Stimulated activated CD8-positive, alpha-beta memory T cell treated with anti-CD3 and anti-CD28 coated beads, Interleukin-7, amount 100 ng/mL, for 4 hours (primary cell): ENCODE data around the gene UMAD1.

ENCODE experiments used
- DNase-seq, 2 donors: peaks; one replicate each; pipeline ENCODE4 v3.0.0-alpha.2; 2020; ENCODE audit warnings: low read depth in 2 of 2

UMAD1 gene

DNA sequence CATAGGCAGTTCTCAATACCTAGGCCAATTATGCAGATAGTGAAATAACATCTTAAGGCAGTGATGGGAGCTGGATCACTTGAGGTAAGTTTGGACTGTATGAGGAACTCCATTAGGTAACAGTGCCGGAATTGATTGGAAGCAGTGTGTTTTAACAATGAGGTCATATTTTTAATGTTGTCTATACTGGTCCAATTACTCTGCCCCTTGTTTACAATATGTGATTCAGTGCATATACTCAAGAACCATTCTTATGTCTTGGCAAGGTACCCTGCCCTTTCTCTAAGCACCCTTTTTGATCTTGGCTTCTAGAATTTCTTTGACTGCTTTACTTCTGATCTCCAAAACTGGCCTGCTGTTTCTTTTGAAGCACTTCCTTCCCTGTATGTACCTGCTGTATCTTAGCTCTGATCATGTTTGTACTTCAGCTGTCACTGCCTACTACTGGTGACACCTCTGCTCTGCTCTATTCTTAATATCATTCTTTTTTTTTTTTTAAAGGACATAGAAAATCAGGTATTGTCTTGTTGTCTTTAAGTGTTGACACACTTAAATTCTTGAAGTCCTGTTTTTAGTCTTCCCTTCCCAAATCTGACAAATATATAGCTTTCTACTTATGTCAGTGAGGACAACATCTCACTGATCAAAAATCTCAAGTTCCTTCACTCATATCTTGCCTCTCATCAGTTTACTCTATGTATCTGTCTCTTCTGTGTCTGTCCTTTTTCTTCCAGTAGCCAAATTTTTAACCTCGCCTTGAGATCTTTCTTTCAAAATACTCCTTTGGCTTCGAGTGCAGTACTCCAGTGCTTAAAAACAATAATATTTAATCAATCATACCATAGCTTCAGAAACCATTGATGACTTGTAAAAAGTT lies 124.2 kb downstream of the UMAD1 start:
- no peak for DNase-seq

DNA sequence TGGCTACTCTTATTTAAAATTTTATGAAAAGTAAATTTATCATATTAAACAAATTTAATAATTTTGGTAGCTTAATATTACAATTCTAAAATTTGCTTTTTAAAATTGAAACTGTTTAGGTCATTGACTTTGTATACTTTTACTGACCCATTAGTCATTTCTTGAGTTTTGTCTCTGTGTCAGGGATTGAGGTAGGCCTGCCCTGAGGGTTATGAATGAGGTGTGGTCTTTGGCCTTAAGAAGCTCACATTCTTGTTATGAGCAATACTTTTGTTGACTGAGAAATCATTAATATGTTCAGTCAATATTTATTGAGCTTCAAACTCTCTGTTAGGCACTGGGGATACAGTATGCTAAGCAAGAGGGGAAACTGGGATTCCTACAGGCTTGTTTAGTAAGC lies 124.9 kb downstream of the UMAD1 start:
- no peak for DNase-seq

DNA sequence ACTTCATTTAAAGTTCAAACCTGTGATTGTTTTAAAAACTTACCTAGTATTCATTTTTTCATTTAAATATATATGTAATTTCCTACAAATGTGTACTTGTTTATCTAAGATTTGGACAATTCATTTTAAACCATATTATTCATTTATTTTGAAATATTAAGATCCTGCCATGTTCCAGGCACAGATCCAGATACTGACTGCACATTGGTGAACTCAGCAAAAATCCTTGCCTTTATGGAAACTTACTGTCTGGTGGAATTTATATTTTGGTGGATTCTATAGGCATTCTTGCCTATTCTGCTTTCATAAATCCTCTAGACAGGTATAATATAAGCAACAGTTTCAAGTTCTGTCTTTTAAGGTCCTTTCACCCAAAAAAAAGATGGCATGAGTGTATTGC lies 126.1 kb downstream of the UMAD1 start:
- no peak for DNase-seq

GRCh38 chr7:7768977-7769709 lies 128.6 kb downstream of the UMAD1 start:
- DNase-seq = no peak

DNA sequence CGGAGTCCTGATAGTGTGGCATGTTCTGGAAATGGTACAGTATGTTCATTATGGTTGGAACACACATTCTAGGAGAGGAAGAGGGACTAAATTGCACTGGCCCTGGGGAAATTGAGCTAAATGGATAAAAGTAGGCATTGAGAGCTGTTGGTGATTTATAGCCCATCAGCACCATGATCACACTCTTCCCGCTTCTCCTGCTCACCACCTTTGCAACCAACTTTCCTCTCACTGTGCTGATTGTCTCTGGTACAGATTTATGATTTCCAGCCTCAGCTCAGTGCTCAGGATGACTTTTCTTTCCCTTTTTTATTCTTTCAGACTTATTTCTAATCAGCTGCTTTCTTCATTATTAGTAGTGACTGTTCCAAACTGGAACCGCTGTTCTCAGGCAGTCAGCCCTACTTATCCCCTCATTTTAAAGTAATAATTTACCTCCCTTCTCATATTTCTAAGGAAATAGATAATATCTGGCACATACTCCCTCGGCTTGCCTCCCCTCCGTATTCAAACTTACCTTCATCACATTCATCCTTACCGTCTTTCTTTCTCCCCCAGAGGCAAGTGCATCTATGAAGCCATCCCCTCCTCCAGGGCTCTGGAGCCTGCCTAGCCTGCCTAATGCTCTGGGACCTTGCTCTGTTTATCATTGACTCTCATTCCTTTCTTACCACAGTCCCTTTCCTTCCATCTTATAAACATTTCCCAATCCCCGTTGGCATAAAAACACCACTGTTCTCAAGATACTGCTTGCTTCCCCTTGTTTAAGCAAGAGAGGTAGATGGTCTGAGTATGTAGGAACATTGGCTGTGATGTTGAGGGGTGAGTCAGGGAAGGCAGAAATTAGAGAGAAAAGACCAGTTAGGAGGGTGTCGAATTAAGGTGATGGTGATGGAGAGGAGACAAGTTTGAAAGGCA lies 129.4 kb downstream of the UMAD1 start:
- no peak for DNase-seq

DNA sequence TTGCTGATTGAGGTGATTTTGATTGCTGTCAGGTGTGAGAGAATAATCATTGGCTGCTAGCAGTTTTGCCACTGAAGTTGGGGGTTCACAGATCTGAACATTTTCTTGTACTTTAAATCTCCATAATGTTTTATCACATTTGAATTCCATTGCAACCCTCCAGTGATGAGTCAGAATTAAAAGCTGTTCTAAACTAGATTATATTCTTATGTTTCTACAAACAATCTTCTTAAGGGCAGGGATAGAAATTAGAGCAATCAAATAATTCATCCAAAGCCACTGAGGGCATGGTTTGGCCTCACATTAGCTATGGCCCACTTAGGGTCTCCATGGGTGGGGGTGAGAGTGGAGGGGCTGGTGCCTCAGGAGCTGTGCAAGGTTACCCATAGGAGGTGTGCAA lies 130.9 kb downstream of the UMAD1 start:
- no peak for DNase-seq

DNA sequence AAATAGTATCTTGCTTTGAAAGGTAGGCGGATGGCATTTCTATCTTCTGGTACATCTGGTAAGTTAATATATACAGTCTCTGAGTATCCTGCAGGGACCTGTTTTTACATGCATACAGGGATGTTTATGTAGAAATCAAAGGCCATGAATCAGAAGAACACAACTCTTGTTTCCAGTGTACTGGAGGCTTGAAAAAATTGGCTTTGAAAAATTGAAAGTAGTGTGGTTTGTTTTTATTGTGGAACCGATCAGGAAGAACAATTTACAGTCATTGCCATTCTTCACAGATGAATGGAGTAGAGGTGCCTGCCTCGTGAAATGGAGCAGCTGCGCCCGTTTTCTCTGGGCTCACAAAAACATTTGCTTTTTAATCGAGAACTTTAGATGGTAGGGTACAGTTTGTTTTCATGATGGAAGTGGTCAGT lies 131.9 kb downstream of the UMAD1 start:
- no peak for DNase-seq

GRCh38 chr7:7773334-7774309 lies 133.1 kb downstream of the UMAD1 start:
- DNase-seq = no peak

DNA sequence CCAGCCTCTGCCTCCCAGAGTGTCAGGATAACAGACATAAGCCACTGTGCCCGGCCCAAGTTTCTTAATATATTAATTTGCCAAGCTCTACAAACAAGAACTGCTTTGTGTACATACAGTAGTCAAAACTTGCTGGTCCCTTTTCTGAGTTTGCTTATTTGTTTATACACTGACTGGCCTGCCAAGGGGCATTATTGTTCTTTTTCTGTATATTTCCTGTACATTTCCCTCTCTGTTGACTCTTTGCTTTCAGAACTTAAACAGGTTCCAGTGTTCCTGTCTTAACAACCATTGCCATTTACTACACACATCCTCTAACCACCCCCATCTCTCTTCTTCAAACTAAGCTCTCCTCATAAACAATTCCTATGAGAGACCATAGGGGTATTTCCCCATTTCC lies 139.3 kb downstream of the UMAD1 start:
- DNase-seq = no peak

GRCh38 chr7:7783001-7783400 lies 142.4 kb downstream of the UMAD1 start:
- no peak for DNase-seq

DNA sequence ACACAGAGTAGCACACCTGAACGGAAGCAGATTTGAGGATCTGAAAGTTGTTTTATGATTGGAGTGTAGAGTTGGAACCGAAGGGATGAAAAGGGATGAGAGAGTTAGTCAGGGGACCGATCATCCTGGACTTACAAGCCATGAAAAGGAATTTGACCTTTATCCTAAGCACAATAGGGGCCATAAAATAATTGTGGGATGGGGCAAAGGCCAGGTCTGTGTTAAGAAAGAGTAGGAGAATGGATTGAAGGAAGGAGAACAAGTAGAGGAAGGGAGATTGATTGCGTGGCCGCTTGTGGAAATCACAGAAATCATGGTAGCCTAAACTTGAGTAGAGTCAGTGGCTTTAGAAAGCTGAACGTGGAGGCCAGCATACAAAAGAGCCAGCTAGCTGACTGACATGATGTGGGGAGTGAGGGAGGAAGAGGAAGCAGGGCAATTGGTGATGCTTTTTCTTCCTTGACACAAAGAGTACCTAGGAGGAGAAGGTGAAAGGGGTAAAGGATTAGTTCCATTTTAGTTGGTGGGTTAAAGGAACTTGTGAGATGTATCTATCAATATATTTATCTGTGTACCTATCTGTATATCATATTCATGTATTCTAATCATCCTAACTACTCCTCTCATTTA lies 144.9 kb downstream of the UMAD1 start:
- no peak for DNase-seq

DNA sequence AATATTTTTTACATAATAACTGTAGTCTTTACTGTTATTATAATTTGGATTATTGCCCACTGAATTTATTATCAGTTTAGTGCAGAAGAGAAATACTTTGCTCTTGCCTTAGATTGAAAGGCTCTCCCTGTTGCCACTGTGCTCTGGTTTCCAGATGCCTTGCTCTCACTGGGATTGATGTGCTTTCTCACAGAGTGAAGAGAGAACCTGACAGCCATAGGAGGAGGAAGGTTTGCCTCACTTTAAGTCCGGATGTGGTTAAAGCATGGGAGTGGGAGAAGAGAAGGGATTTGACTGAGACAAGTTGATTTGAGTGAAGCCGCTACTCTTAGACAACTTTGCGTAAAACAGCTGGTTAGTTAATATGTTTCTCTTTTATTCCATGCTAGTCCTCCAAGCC lies 146.0 kb downstream of the UMAD1 start:
- DNase-seq = no peak

DNA sequence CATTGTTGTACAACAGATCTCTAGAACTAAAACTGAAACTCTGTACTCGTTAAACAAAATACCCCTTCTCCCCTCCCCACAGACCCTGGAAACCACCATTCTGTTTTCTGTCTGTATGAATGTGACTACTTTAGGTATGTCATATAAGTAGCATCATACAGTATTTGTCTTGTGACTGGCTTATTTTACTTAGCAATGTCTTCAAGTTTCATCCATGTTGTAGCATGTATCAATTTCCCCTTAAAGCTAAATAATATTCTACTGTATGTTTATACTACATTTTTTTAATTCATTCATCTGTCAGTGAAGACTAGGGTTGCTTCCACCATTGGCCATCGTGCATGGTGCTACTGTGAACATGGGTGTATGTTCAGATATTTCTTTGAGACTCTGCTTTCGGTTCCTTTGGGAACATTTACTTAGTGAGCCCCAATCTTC lies 149.0 kb downstream of the UMAD1 start:
- DNase-seq = no peak

- no peak for DNase-seq
Measured at GRCh38 chr7:7790041-7790741, 149.6 kb downstream of the UMAD1 start.

- DNase-seq = no peak
Measured at GRCh38 chr7:7791523-7791922, 151.0 kb downstream of the UMAD1 start.

- no peak for DNase-seq
Measured at GRCh38 chr7:7792056-7792455, 151.5 kb downstream of the UMAD1 start.

GRCh38 chr7:7793249-7793648 lies 152.7 kb downstream of the UMAD1 start:
- DNase-seq = no peak

- no peak for DNase-seq
Measured at GRCh38 chr7:7793921-7794320, 153.4 kb downstream of the UMAD1 start.

DNA sequence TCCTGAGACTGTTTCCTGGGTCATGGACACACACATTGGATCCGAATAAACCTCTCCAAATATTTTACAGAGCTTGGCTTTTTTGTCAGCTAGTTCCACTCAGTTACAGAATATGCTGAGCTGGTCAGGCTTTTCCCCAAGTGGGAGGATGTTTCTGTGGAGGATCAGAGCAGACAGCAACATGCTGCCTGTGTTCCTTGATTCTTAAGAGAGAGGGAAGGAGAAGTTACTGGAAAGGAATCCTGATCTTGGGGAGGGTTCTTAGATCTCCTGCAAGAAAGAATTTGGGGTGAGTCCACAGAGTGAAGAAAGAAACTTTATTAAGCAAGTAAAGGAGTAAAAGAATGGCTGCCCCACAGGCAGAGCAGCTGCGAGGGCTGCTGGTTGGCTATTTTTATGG lies 154.7 kb downstream of the UMAD1 start:
- DNase-seq = no peak

DNA sequence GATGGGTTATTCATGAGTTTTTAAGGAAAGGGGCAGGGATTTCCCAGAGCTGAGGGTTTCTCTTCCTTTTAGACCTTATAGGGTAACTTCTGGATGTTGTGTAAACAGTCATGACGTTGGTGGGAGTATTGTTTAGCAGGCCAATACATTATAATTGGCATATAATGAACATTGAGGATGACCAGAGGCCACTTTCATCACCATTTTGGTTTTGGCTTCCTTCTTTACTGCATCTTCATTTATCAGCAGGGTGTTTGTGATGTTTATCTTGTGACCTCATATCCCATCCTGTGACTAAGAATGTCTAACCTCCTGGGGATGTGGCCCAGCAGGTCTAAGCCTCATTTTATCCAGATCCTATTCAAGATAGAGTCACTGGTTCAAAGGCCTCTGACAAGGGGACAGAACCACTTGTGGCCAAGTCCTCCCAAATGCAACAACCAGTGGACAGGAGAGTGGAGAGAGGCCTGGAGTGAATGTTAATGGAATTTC lies 155.1 kb downstream of the UMAD1 start:
- no peak for DNase-seq
